SH-SY5Y (cell line): ENCODE data around the gene NAB2.

Experiments used
- GATA2 ChIP-seq: IDR thresholded peaks from 2 replicates; pipeline ENCODE4 v1.6.1; 2011; ENCODE audit warnings: mild to moderate bottlenecking, low read depth, low read length
- GATA3 ChIP-seq: IDR thresholded peaks from 2 replicates; pipeline ENCODE4 v1.6.1; 2011; ENCODE audit warnings: low read depth, mild to moderate bottlenecking, low read length, moderate library complexity

The NAB2 gene

DNA sequence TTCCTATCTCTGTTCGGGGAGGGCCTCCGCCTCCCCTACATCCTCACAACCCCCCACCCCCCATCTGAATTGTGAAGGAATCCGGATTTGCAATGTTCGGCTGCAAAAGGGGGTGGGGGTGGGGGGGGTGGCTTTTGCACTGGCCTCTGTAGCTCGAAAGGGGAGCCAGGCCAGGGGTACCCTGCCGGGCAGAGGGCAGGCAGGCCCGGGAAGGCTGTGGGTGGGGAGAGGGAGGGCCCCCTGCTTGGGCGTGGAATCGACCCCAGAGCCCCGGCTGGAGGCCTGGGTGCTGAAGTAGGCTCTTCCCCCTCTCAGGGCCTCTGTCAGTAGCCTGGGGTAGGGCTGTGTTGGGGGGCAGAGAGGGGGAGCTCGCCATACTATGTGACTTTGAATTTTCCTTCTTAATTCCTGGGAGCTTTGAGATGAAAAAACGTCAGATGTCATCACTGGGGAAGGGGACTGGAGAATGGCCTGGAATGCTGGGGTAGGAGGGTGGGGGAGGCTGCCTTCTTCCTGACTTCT, 40.5 kb downstream of the NAB2 start:
- no peak for TF ChIP-seq GATA2
- TF ChIP-seq GATA3: no peak

DNA sequence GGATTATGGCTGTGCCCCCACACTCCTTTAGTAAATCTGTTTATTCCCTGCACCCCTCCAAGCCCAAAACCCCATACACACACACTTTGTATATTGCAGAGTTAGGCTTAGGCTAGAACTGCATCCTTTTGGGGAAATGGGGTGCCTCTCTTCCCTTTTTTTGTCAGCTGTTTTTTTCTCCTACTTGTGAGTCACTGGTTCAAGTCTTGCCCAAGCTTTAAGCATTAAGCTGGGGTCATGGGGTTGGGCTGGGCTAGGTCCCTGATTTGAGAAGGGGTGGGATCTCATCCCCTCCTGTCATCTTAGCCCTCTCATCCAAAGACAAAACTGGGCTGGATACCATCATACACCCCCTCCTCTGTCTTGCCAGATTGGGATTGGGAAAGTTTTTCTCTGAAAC, 41.0 kb downstream of the NAB2 start:
- TF ChIP-seq GATA3: no peak
- no peak for TF ChIP-seq GATA2

DNA sequence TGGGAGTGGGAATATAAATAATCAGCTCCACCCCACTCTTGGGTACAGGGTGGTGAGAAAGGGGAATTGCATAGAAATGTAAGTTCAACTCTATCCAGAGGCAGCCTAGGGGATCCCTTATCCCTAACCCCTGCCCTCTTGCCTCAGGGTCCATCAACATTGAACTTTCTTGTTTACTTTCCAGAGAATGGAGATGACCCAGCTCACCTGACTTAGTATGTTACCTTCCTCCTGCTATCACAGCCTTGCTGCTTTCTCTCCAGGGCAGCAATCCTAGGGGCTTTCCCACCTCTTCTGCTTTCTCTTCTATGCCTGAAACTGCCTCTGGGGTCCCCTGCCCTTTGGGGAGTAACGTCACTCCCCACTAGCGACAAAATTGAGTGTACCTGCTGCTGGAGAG, 42.0 kb downstream of the NAB2 start:
- no peak for TF ChIP-seq GATA3
- no peak for TF ChIP-seq GATA2

DNA sequence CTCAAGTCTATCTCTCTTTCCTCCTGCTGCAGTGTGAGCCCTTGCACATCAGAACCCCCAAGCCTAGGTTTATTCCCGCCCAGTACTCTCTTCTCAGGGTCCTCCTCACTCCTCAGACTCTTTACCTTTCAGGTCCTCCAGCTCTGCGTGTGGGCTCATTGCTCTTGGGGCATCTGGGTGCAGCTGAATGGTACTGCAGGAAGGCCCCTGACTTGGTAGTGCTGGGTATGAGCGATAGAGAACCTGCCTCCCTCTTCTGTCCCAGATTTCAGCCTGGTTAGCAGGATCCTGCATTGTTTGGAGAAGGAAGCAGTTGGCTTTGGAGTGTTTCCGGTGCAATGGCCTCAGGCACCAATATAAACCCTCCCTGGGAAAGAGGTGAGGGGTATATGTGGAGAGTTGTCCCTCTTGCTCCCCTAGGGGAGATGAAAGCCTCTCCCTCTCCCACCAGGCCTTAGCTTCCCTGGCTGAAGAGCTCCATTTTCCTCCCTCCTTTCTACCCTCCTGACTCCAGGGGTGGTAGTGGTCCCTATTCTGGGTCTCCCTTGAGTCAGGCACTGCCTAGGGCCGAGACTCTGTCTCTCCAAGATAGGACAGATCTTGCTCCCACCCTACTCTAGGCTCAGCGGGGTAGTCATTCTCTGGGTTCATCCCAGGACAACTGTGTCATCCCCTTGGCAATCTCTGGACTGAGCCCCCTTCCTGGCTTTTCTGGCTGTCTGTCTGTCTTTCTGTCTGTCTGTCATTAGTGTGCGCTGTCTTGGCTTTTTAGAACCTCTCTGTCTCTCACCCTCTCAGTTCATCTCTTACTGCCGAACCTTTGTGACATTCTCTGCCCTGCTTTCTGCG, 43.2 kb downstream of the NAB2 start:
- TF ChIP-seq GATA2 (no peak), GATA3 (no peak)

DNA sequence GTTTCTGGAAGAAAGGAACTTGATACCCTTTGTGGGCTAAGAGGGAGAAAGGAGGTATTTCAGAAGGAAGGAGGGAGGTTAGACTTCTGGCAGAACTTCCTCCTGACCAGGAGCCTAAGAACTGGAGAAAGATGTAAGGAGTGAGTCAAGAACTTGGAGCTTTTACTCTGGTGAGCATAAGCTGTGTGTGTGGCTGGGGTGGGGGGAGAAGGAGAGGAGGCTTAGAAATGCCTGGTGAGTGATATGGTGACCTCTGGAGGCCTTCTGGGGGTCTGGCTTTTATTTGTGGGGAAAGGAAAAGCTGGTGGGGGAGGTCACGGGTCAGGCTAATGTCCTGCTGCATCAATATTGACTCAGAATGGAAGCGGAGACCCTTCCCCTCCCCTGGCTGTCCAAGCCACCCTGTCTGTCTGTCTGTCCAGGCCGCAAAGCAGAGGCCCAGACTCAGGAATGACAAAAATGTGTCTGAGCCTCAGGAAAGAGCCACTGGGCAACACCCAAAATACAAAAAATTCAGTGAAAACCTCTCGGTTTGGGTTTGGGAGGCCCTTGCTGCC, 44.2 kb downstream of the NAB2 start:
- no peak for TF ChIP-seq GATA3
- no peak for TF ChIP-seq GATA2

DNA sequence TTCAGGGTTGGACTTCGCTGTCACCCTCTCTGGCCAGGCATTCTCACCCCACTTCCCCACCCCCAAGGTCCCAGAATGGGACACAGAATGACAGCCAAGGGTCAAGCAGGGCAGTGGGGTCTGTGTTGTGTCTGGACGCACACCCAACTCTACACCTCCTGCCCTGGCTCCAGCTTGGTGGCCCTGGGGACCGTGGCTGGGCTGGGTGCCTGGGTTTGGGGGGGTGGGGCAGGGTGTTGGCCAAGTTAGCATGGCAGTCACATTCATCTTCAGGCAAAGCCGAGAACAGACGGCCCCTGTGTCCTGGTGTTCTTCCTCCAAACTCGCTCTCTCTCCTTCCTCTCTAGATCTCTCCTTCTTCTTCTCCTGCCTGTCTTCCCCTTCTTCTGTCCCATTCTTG, 45.0 kb downstream of the NAB2 start:
- TF ChIP-seq GATA3: no peak
- TF ChIP-seq GATA2: no peak

DNA sequence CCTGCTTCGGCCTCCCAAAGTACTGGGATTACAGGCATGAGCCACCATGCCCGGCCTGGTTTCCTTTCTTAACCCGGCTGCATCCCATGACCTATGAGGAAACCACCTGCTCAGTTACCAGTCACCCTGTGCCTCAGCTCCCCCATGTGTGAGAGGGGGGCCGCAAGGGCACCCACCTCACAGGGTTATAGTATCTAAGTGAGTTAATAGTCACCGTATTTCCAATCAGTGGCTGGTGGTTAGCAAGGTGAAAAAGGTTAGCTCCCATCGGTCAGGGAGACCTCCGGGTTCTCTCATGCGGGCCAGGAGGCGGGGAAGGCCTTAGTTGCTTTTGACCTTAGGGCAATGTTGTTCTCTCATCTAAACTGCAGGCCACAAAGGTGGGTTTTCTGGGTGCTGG, 46.0 kb downstream of the NAB2 start:
- TF ChIP-seq GATA3 (no peak), GATA2 (no peak)

DNA sequence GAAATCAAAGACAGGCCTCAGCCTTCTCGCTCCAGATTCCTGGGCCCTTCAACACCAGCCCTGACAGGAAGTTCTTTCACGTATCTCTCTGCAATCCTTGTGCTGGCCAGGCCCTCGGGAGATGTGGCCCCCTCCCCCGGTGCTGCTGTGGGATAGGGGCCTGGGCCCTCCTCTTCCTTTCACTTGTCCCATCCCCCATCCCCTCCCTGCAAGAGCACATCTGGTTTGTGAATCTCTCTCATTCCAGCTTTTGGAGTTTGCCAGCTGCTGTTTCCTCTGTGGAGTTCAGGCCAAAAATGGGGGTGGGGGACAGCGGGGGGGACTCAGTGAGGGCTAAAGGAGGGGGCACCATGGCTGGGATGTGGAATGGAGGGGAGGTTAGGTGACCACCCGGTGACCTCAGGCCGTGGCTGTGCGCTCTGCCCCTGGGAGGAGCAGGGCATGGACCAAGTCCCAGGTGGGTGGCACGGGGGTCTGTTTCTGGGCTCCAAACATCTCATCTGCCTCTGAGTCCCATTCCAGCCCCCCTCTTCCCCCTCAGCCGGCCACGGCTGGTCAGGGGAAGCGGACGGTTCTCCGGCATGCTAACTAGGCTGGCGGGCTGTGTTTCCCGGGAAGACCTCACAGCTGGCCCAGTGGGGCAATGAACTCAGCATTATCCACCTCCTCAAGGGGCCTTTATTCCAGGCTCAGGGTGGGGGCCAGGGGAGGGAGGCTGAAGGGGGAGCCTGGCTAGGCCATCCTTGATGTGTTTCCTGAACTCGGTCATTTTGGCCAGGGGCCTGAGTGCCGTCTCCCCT, 46.8 kb downstream of the NAB2 start:
- TF ChIP-seq GATA2: no peak
- TF ChIP-seq GATA3: no peak

DNA sequence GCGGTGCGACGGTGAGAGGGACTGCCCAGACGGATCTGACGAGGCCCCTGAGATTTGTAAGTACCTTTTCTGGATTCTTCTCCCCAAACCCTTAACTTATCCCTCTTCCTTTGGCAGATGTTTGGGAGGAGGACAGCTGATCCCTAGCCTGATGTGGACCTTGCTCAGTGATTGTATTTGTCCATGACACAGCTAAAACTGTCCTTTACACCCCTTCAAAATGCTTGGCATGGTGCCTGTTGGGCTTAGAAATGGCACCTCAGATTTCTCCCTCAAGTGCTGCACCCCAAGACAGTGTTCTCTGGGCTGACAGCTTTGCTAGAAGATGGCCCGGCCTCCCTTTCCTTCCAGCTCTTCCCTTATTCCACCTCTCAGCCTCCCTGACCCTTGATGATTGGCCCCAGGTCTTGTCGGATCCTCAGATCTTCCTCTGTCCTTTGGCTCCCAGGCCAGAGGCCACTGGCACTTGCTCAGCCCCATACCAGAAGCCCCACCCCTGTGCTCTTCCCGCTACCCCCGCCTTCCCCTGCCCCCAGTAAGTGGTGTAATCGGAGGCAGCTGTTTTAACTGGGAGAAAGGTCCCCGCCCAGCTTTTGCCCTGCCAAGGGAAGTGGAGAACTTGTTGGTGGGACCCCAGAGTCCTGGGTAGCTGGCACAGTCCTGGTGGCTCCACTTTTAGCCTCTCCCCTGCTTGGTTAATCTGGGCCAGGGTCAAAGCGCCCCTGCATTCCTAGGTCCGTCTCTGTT, 49.8 kb downstream of the NAB2 start:
- TF ChIP-seq GATA2: no peak
- TF ChIP-seq GATA3: no peak

DNA sequence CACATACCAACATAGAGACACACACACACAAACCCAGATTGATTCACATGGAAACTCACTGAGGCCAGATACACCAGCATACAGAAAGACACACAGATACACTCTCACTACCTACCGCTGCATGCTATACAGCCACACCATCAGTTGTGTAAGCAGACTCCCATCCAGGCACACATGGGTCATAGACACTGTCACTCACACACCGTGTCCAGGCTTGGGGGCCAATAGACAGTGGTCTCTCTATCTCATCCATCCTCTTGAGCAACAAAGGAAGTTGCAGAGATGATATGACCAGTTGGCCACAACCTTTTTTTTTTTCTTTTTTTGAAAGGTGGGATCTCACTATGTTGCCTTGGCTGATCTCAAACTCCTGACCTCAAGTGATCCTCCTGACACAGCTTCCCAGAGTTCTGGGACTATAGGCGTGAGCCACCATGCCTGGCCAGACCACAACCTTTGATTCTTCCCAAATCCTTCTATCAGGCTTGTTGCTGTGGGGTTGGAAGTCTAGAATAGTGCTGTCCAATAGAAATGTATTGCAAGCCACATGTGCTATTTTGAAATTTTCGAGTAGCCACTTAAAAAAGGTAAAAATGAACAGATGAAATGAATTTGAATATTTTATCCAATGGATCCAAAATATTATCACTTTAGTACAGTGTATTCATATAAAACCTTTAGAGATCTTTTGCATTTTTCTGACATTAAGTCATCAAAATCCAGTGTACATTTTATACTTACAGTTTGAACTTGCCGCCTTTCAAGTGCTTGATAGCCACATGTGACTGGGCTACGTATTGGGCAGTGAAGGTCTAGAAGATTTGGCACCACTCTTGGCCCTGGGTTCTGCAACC, 51.1 kb downstream of the NAB2 start:
- TF ChIP-seq GATA3 (no peak), GATA2 (no peak)

DNA sequence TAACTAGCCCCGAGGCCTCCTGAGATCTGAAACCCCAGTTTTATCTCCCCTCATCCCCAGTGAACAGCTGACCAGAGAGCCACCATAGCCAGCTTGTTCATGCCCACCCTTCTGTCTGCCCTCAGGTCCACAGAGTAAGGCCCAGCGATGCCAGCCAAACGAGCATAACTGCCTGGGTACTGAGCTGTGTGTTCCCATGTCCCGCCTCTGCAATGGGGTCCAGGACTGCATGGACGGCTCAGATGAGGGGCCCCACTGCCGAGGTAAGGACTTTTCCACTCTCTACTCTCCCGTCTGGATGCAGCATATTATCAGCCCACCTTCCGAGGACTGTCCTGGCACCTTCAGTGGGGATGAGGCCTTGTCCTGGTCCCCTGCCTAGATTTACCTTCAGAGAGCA, 52.3 kb downstream of the NAB2 start:
- no peak for TF ChIP-seq GATA3
- TF ChIP-seq GATA2: no peak

DNA sequence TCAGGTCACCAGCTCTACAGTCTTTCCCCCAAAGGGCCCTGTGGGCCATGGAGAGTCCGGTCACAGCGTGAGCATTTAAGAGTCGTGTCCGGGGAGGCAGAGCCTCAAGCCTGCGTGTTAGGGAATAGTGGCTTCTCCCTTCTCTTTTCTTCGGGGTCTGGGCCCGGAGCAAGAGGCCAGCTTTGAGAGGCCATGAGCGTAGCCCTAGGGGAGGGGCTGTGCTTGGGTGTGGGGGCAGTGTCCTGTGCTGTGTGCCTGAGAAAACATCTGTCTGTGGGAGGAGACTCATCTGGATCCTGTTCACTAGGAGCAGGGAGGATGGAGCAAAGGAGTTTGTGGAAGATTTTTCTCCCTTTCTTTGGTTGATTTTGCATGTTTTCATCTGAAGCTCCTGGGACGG, 53.2 kb downstream of the NAB2 start:
- TF ChIP-seq GATA2: no peak

DNA sequence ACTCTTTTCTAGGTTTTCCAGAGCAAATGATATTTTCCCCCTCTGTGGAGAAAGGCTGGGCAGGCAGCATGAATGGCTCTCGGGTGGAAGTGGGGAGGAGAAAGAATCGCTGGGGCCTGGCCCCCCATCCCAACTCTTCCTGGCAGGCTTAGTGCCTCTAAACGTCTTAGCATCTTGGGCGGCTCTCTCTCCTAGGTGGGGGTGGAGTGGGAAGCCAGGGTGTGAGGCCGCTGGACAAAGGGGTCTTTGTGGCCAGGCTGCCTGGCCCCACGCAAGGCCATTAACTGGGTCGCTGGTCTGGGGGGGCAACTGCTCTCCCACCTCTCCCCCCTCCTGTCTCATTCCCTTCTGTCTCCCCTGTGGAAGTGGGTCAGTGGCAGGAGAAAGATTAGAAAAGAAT, 53.8 kb downstream of the NAB2 start:
- TF ChIP-seq GATA2: no peak
